ENCODE results near the gene MMP15. TPM values are rescaled to one million over a fixed set of nuclear protein-coding genes. Genes with fewer than 3 reads are reported as not detected.
A peak's percentile ranks its signal among the peaks of the same experiment; 100 is the strongest.

Gene MMP15
- total and polyA plus RNA-seq, 7 donors, result 2.5 to 6.5 (median 5.9) TPM

DNA sequence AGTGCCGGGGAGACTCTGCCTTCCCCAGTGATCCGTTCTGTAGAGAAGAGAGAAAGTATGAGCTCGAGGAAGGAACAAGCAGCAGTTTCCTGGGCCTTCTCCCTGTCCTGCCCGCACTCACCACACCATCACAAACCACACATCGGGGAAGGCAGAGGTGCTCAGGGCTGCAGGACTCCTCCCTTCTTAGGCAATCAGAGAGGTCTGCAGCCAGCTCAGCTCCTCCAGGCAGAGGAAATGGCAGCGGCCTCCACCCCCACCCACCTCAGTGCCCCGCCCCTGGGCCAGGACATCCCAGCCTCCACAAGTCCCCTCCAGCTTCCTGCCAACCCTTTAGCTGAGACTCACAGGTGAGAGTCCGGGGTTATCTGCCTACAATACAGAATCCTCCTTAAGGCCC lies 27.1 kb upstream of the MMP15 start:
- H3K4me1 ChIP-seq, result peaks cover 7% of the 10 kb centered on the region
- intact Hi-C loops (cut with DNase I), result loop anchor here in 1 of 2 donors (2.0 kb wide), 1 partner anchor 98 kb away; no protein-coding TSS in a partner anchor

DNA sequence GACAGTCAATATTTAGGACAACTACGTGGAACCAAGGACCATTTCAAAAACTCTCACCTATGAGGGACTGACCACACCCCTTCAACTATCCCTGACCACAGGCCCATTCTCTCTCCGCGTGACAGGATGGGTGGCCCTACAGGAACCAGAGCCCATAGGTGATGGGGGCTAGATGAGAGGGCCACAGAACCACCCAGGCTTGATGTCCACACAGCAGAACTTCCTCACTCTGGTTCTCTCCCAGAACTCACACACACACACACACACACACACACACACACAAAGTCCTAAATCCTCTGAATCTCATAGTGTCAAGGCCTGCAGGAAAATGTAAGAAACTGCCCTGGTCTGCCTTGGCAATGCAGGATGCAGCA lies 26.6 kb upstream of the MMP15 start:
- TF ChIP-seq, protein P1, sequence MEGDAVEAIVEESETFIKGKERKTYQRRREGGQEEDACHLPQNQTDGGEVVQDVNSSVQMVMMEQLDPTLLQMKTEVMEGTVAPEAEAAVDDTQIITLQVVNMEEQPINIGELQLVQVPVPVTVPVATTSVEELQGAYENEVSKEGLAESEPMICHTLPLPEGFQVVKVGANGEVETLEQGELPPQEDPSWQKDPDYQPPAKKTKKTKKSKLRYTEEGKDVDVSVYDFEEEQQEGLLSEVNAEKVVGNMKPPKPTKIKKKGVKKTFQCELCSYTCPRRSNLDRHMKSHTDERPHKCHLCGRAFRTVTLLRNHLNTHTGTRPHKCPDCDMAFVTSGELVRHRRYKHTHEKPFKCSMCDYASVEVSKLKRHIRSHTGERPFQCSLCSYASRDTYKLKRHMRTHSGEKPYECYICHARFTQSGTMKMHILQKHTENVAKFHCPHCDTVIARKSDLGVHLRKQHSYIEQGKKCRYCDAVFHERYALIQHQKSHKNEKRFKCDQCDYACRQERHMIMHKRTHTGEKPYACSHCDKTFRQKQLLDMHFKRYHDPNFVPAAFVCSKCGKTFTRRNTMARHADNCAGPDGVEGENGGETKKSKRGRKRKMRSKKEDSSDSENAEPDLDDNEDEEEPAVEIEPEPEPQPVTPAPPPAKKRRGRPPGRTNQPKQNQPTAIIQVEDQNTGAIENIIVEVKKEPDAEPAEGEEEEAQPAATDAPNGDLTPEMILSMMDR (IDR thresholded peaks at IDR 0.05), result no peak
- H3K4me3 ChIP-seq, result peak overlapping the region; percentile 90
- ATAC-seq (no peak), DNase-seq (no peak)
- intact Hi-C loops (cut with DNase I), result loop anchor here in 1 of 2 donors (2.0 kb wide), 1 partner anchor 98 kb away; no protein-coding TSS in a partner anchor
- no peaks in the 10 kb centered on the region for H3K9me3 ChIP-seq
- H3K27me3 ChIP-seq (ENCODE audit: insufficient read depth in 3 of 3, low read length in 2 of 3), result no peaks in the 10 kb centered on the region
- 69 to 85% (median 85%) methylated on average over 3 of the region's 3 CpGs for WGBS, 3 donors
- H3K27ac ChIP-seq, result peak overlapping the region; percentile 91
- peaks cover 7% of the 10 kb centered on the region for H3K4me1 ChIP-seq
- H3K36me3 ChIP-seq (ENCODE audit: insufficient read depth in 1 of 2, low read depth in 1 of 2), result peaks cover 0 to 49% of the 10 kb centered on the region in 2 donors

More for the DNA sequence above, 27.1 kb upstream of the MMP15 start:
- Histone ChIP-seq H3K27me3 (ENCODE audit: insufficient read depth in 3 of 3, low read length in 2 of 3) (no peaks in the 10 kb centered on the region), H3K4me3 (no peak overlapping the region), H3K27ac (no peak overlapping the region), H3K9me3 (no peaks in the 10 kb centered on the region), H3K36me3 (ENCODE audit: insufficient read depth in 1 of 2, low read depth in 1 of 2) (peaks cover 0 to 47% of the 10 kb centered on the region in 2 donors)
- ATAC-seq (no peak), DNase-seq (no peak)
- 69 to 76% (median 72%) methylated on average over 8 of the region's 8 CpGs for WGBS, 3 donors
- TF ChIP-seq, protein P1 (IDR thresholded peaks at IDR 0.05), result no peak

DNA sequence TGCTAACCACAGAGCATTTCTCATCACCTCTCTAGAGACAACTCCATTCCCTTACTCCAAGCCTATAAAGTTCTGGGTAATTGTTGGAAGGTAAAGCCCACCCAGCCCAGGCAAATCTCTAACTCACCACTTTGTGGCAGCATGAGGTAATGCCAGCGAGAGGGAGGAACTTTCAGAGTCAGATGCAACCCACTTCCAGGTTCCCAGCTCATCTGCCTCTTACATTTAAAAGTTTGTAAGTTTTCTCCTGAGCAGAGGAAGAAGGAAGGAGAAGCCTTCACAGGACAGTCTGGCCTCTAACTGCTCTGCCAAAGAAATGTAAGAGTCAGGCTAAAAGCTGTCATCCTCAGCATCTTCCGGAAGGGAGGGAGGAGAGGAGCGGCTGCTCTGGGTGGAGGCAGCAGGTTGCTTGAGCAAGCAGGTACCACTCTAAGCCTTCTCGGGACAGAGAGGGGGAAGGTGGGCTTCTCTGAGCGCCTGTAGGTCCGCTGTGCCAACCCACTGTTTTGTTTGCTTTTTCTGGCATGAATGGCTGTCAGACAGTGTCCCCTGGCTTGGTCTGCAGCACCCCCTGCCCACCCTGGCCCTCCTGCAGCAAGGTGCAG lies 26.1 kb upstream of the MMP15 start:
- H3K27ac ChIP-seq, result peak overlapping the region; percentile 91
- peaks cover 0 to 49% of the 10 kb centered on the region in 2 donors for H3K36me3 ChIP-seq (ENCODE audit: insufficient read depth in 1 of 2, low read depth in 1 of 2)
- intact Hi-C loops (cut with DNase I), result loop anchor here in 1 of 2 donors (2.0 kb wide), 1 partner anchor 99 kb away; no protein-coding TSS in a partner anchor
- peak overlapping the region; percentile 90 for H3K4me3 ChIP-seq
- TF ChIP-seq, protein P1 (IDR thresholded peaks at IDR 0.05), result no peak
- H3K4me1 ChIP-seq, result peaks cover 7% of the 10 kb centered on the region
- ATAC-seq (no peak), DNase-seq (no peak)
- H3K9me3 ChIP-seq, result no peaks in the 10 kb centered on the region
- no peaks in the 10 kb centered on the region for H3K27me3 ChIP-seq (ENCODE audit: insufficient read depth in 3 of 3, low read length in 2 of 3)
- 14 to 26% (median 15%) methylated on average over 6 of the region's 6 CpGs for WGBS, 3 donors

DNA sequence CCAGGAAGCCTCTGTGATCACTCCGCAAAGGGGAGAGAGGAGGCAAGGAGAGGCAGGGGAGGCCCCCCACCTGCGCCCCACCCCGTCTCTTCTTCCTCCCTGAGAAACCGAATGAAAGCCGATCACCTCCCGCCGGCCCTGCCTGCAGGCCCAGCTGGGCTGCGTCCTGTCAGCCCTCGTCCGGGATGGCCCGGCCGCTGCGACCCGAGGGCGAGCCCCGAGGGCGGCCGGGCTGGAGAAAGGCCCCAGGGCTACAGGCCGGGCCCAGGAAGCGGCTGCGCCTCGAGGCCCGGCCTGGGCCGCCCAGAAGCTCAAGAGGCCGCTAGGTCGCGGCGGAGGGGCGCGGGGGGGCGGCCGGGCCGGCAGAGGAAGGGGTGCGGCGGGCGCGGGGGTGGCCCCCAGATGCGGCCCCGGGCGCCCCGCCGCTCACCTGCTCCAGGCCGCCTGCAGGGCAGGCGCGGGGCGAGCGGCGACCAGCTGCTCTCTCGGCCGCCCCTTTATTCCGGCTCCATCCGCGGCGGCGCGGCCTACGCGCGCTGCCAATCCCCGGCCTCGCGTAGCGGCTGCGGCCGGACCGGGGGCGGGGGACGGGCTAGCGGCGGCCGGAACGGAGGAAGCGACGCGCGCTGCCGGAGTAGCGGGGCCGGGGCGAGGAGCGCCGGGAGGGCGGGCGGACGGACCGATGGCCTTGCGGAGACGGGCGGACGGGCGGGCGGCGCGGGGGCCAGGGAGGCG lies 25.4 kb upstream of the MMP15 start, which contains the start of gene ZNF319:
Gene ZNF319 (minus strand): TSS at position 702 of the 735 bp plus-strand sequence. CDS start 2,407 bp downstream, outside the sequence.
- ATAC-seq (peak in 2 of 4 donors; percentile 1 to 7), DNase-seq (peak in 1 of 2 donors; percentile 59)
- Histone ChIP-seq H3K36me3 (ENCODE audit: insufficient read depth in 1 of 2, low read depth in 1 of 2) (peaks cover 0 to 44% of the 10 kb centered on the region in 2 donors), H3K4me3 (peak within 1 kb of the TSS; percentile 90), H3K4me1 (peaks cover 11% of the 10 kb centered on the region), H3K27ac (peak within 1 kb of the TSS; percentile 91), H3K27me3 (ENCODE audit: insufficient read depth in 3 of 3, low read length in 2 of 3) (no peaks in the 10 kb centered on the region), H3K9me3 (no peaks in the 10 kb centered on the region)
- 0 to 1% (median 0%) methylated on average over 40 to 94 of the region's 95 CpGs for WGBS, 3 donors
- TF ChIP-seq, protein P1 (IDR thresholded peaks at IDR 0.05), result no peak
- intact Hi-C loops (cut with DNase I), result loop anchor here (1.0 to 10.0 kb wide), 5 partner anchors 99 to 413 kb away; no protein-coding TSS in a partner anchor

Data from psoas muscle (tissue), 8 donors.